ENCODE results near the gene TUT4. TPM values are rescaled to one million over a fixed set of nuclear protein-coding genes. Genes with fewer than 3 reads are reported as not detected.

The TUT4 gene
- total and polyA plus RNA-seq, 2 donors from 2014 or later, result 19.7 to 47.8 TPM

GRCh38 chr1:52530563-52531144 is 22.2 kb downstream of the TUT4 start:
- Histone ChIP-seq H3K9me3 (ENCODE audit: control insufficient read depth in 2 of 3, insufficient read depth in 1 of 3, low read length in 3 of 3) (peaks cover 0 to 9% (median 0%) of the 10 kb centered on the region in 3 donors), H3K4me3 (ENCODE audit: low read length in 3 of 3) (no peak overlapping the region), H3K9ac (ENCODE audit: low read length in 3 of 3) (no peak overlapping the region), H3K27ac (ENCODE audit: low read depth in 2 of 2, low read length in 2 of 2) (no peak overlapping the region), H3K27me3 (ENCODE audit: control insufficient read depth, insufficient read depth, low read length) (no peaks in the 10 kb centered on the region), H3K36me3 (ENCODE audit: control insufficient read depth in 2 of 3, insufficient read depth in 3 of 3, low read length in 3 of 3) (peaks cover 2 to 4% (median 2%) of the 10 kb centered on the region in 3 donors), H3K4me1 (ENCODE audit: control insufficient read depth in 2 of 3, insufficient read depth in 2 of 3, low read depth in 1 of 3, low read length in 3 of 3) (no peaks in the 10 kb centered on the region)
- intact Hi-C loops (cut with DNase I), result no loop called here
- TF ChIP-seq CTCF (IDR thresholded peaks at IDR 0.05; ENCODE audit: borderline replicate concordance, extremely low read depth, insufficient read depth), result no peak
- DNase-seq (no peak), FAIRE-seq (no peak)

- TF ChIP-seq CTCF (IDR thresholded peaks at IDR 0.05; ENCODE audit: borderline replicate concordance, extremely low read depth, insufficient read depth), result no peak
Measured at GRCh38 chr1:52523376-52523775, 29.5 kb downstream of the TUT4 start.

GRCh38 chr1:52520148-52520547 is 32.7 kb downstream of the TUT4 start:
- Histone ChIP-seq H3K4me1 (ENCODE audit: control insufficient read depth in 2 of 3, insufficient read depth in 2 of 3, low read depth in 1 of 3, low read length in 3 of 3) (no peaks in the 10 kb centered on the region), H3K4me3 (ENCODE audit: low read length in 3 of 3) (no peak overlapping the region), H3K9me3 (ENCODE audit: control insufficient read depth in 2 of 3, insufficient read depth in 1 of 3, low read length in 3 of 3) (no peaks in the 10 kb centered on the region), H3K27me3 (ENCODE audit: control insufficient read depth, insufficient read depth, low read length) (no peaks in the 10 kb centered on the region), H3K9ac (ENCODE audit: low read length in 3 of 3) (no peak overlapping the region), H3K36me3 (ENCODE audit: control insufficient read depth in 2 of 3, insufficient read depth in 3 of 3, low read length in 3 of 3) (peaks cover 0 to 7% (median 2%) of the 10 kb centered on the region in 3 donors), H3K27ac (ENCODE audit: low read depth in 2 of 2, low read length in 2 of 2) (no peak overlapping the region)
- no peak for TF ChIP-seq CTCF (IDR thresholded peaks at IDR 0.05; ENCODE audit: borderline replicate concordance, extremely low read depth, insufficient read depth)
- intact Hi-C loops (cut with DNase I), result no loop called here
- no peak for FAIRE-seq
- DNase-seq, result no peak

More at GRCh38 chr1:52523376-52523775, 29.5 kb downstream of the TUT4 start:
- DNase-seq (no peak), FAIRE-seq (no peak)
- Histone ChIP-seq H3K36me3 (ENCODE audit: control insufficient read depth in 2 of 3, insufficient read depth in 3 of 3, low read length in 3 of 3) (peaks cover 4 to 11% (median 5%) of the 10 kb centered on the region in 3 donors), H3K27ac (ENCODE audit: low read depth in 2 of 2, low read length in 2 of 2) (no peak overlapping the region), H3K27me3 (ENCODE audit: control insufficient read depth, insufficient read depth, low read length) (no peaks in the 10 kb centered on the region), H3K9ac (ENCODE audit: low read length in 3 of 3) (no peak overlapping the region), H3K4me3 (ENCODE audit: low read length in 3 of 3) (no peak overlapping the region), H3K4me1 (ENCODE audit: control insufficient read depth in 2 of 3, insufficient read depth in 2 of 3, low read depth in 1 of 3, low read length in 3 of 3) (no peaks in the 10 kb centered on the region), H3K9me3 (ENCODE audit: control insufficient read depth in 2 of 3, insufficient read depth in 1 of 3, low read length in 3 of 3) (no peaks in the 10 kb centered on the region)
- intact Hi-C loops (cut with DNase I), result no loop called here

GRCh38 chr1:52518962-52519361 is 33.9 kb downstream of the TUT4 start:
- no peaks in the 10 kb centered on the region for H3K4me1 ChIP-seq (ENCODE audit: control insufficient read depth in 2 of 3, insufficient read depth in 2 of 3, low read depth in 1 of 3, low read length in 3 of 3)
- no peak overlapping the region for H3K9ac ChIP-seq (ENCODE audit: low read length in 3 of 3)
- DNase-seq (no peak), FAIRE-seq (no peak)
- no peaks in the 10 kb centered on the region for H3K27me3 ChIP-seq (ENCODE audit: control insufficient read depth, insufficient read depth, low read length)
- peaks cover 0 to 13% (median 2%) of the 10 kb centered on the region in 3 donors for H3K36me3 ChIP-seq (ENCODE audit: control insufficient read depth in 2 of 3, insufficient read depth in 3 of 3, low read length in 3 of 3)
- no peak overlapping the region for H3K4me3 ChIP-seq (ENCODE audit: low read length in 3 of 3)
- intact Hi-C loops (cut with DNase I), result no loop called here
- no peak overlapping the region for H3K27ac ChIP-seq (ENCODE audit: low read depth in 2 of 2, low read length in 2 of 2)
- TF ChIP-seq CTCF (IDR thresholded peaks at IDR 0.05; ENCODE audit: borderline replicate concordance, extremely low read depth, insufficient read depth), result no peak
- H3K9me3 ChIP-seq (ENCODE audit: control insufficient read depth in 2 of 3, insufficient read depth in 1 of 3, low read length in 3 of 3), result no peaks in the 10 kb centered on the region

Data from kidney (tissue), 14 donors.